PC-9 (cell line): ENCODE data around the gene ARHGEF17. TPM values are rescaled to one million over a fixed set of nuclear protein-coding genes. Genes with fewer than 3 reads are reported as not detected.

Source experiments
- BruUV-seq: library from RNA; stranded (reverse); fragments of 400-500 nt; replicated peaks from 2 replicates; lab custom pipeline; 2021; lab: Mats Ljungman, UMichigan
- CTCF ChIA-PET: fragments of 300-600 bp; sonication (Branson Sonifier 250); formaldehyde crosslinking; loops from one replicate; lab custom pipeline; 2022; ENCODE audit warnings: antibody characterized with exemption; lab: Charles Lee
- POLR2A ChIA-PET: fragments of 300-600 bp; sonication (Branson Sonifier 250); formaldehyde crosslinking; loops from one replicate; lab custom pipeline; 2022; ENCODE audit warnings: antibody characterized with exemption; ENCODE audit not compliant: unreplicated experiment; lab: Charles Lee
- DNase-seq, 2 experiments: peaks; one replicate each; pipeline versions ENCODE4 v3.0.0 to v3.0.0-alpha.2; 2015 to 2022; ENCODE audit warnings: mixed read lengths in 1 of 2
- H2AFZ ChIP-seq: fragments of 200-600 bp; sonication (generic); 2 replicates; pipeline ENCODE4 v1.8.1; 2017; ENCODE audit warnings: antibody characterized with exemption
- H3F3A ChIP-seq: fragments of 200-600 bp; sonication (generic); 2 replicates; pipeline ENCODE4 v1.8.1; 2017; ENCODE audit warnings: antibody characterized with exemption, mild to moderate bottlenecking, low read depth; ENCODE audit not compliant: insufficient read depth
- H3K27ac ChIP-seq: fragments of 200-600 bp; sonication (generic); 2 replicates; pipeline ENCODE4 v1.6.1; 2016; ENCODE audit warnings: mixed run types
- H3K27me3 ChIP-seq: fragments of 200-600 bp; sonication (generic); 2 replicates; pipeline ENCODE4 v1.6.1; 2016; ENCODE audit warnings: low read depth, mixed run types; ENCODE audit not compliant: insufficient read depth
- H3K36me3 ChIP-seq: fragments of 200-600 bp; sonication (generic); 2 replicates; pipeline ENCODE4 v1.6.1; 2016; ENCODE audit warnings: low read depth, mixed run types
- H3K4me1 ChIP-seq: fragments of 200-600 bp; sonication (generic); replicated peaks from 2 replicates; pipeline ENCODE4 v1.6.1; 2016; ENCODE audit warnings: mixed run types; ENCODE audit not compliant: insufficient read depth
- H3K4me2 ChIP-seq: fragments of 200-600 bp; sonication (generic); 2 replicates; pipeline ENCODE4 v1.6.1; 2017; ENCODE audit warnings: mixed run types
- H3K4me3 ChIP-seq: fragments of 200-600 bp; sonication (generic); 2 replicates; pipeline ENCODE4 v1.6.1; 2016; ENCODE audit warnings: mixed run types
- H3K79me2 ChIP-seq: fragments of 200-600 bp; sonication (generic); 2 replicates; pipeline ENCODE4 v1.6.1; 2017; ENCODE audit warnings: low read depth, mixed run types
- H3K9me2 ChIP-seq: fragments of 200-600 bp; sonication (generic); 2 replicates; pipeline ENCODE4 v1.8.1; 2017; ENCODE audit warnings: mild to moderate bottlenecking; ENCODE audit not compliant: insufficient read depth
- H3K9me3 ChIP-seq: fragments of 200-600 bp; sonication (generic); 2 replicates; pipeline ENCODE4 v1.8.1; 2016; ENCODE audit warnings: low read depth; ENCODE audit not compliant: insufficient read depth
- H4K20me1 ChIP-seq: fragments of 200-600 bp; sonication (generic); 2 replicates; pipeline ENCODE4 v1.8.1; 2017; ENCODE audit not compliant: insufficient read depth
- EZH2 ChIP-seq: fragments of 200-600 bp; sonication (generic); IDR thresholded peaks from 2 replicates; pipeline ENCODE4 v1.8.0; 2017; ENCODE audit warnings: antibody characterized with exemption, low read depth
- intact Hi-C: fragments of 100-400 bp; cut with micrococcal nuclease; formaldehyde crosslinking; loops from one replicate; pipeline ENCODE4 v1.10.0; 2022; ENCODE audit not compliant: unreplicated experiment
- total RNA-seq: library from RNA; stranded (reverse); gene quantifications from 2 replicates; pipeline ENCODE4 v1.2.3, GENCODE V29; 2021
- TF ChIP-seq, protein P1 (sequence below): fragments of 200-600 bp; sonication (generic); conservative IDR thresholded peaks from 2 replicates; pipeline ENCODE4 v1.6.1; 2017; ENCODE audit warnings: mixed run types, antibody characterized with exemption, mild to moderate bottlenecking, moderate library complexity

Gene ARHGEF17
- total RNA-seq, 1 experiment from 2014 or later: 56.9 TPM

DNA sequence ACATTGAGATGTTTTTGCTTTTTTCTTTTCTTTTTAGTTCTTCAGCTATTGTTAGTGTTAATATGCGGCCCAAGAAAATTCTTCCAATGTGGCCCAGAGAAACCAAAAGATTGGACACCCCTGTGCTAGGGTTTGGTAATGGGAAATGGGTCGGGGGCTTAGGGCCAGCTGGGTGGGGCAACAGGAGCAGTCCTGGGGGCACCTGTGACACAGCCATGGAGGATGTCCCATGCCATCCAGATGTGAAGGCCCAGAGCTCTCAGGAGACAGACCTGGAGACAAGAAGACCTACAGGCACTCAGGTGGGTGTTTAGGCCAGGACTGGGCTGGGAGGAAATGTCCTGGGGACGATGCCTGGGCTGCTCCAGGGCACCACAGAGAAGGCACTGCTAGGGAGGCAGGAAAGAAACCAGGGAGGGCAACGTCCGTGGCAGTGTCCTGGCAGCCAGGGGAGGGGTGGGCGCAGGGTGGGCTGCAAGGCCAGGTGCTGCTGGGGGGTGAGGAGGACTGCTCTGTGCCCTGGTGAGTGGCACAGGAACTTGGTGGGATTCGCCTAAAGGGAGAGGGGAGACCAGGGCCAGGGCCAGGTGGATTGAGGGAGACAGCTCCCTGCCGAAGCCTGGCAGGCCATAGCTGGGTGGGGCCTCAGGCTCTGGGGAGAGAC is 89.5 kb downstream of the ARHGEF17 start:
- POLR2A ChIA-PET: no interaction called here
- CTCF ChIA-PET: interaction anchor here (0.9 kb wide), 1 partner anchor 18 kb away, joined by 3 read pairs; no protein-coding TSS in a partner anchor
- H3K36me3 ChIP-seq: no peaks in the 10 kb centered on the region

GRCh38 chr11:73398132-73398526 is 90.1 kb downstream of the ARHGEF17 start:
- no TSS peak for BruUV-seq
- POLR2A ChIA-PET: no interaction called here
- intact Hi-C loops: no loop called here
- H3K4me3 ChIP-seq: no peak overlapping the region
- H3K27me3 ChIP-seq: no peaks in the 10 kb centered on the region
- no peak for DNase-seq
- CTCF ChIA-PET: no interaction called here
- H3F3A ChIP-seq: no peaks in the 10 kb centered on the region
- H3K79me2 ChIP-seq: no peaks in the 10 kb centered on the region
- no peaks in the 10 kb centered on the region for H3K9me2 ChIP-seq
- no peaks in the 10 kb centered on the region for H3K4me1 ChIP-seq
- H3K4me2 ChIP-seq: no peak overlapping the region
- H2AFZ ChIP-seq: no peak overlapping the region
- H3K36me3 ChIP-seq: no peaks in the 10 kb centered on the region
- H3K27ac ChIP-seq: no peak overlapping the region
- H3K9me3 ChIP-seq: no peaks in the 10 kb centered on the region
- no peaks in the 10 kb centered on the region; the same call in 1 of the 2 replicates for H4K20me1 ChIP-seq
- no peak for TF ChIP-seq EZH2
- TF ChIP-seq, protein P1, sequence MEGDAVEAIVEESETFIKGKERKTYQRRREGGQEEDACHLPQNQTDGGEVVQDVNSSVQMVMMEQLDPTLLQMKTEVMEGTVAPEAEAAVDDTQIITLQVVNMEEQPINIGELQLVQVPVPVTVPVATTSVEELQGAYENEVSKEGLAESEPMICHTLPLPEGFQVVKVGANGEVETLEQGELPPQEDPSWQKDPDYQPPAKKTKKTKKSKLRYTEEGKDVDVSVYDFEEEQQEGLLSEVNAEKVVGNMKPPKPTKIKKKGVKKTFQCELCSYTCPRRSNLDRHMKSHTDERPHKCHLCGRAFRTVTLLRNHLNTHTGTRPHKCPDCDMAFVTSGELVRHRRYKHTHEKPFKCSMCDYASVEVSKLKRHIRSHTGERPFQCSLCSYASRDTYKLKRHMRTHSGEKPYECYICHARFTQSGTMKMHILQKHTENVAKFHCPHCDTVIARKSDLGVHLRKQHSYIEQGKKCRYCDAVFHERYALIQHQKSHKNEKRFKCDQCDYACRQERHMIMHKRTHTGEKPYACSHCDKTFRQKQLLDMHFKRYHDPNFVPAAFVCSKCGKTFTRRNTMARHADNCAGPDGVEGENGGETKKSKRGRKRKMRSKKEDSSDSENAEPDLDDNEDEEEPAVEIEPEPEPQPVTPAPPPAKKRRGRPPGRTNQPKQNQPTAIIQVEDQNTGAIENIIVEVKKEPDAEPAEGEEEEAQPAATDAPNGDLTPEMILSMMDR: no peak

More for the DNA sequence above, 89.5 kb downstream of the ARHGEF17 start:
- DNase-seq: no peak
- no peaks in the 10 kb centered on the region; the same call in 1 of the 2 replicates for H4K20me1 ChIP-seq
- no peak overlapping the region for H3K4me3 ChIP-seq
- H3K9me3 ChIP-seq: no peaks in the 10 kb centered on the region
- no peaks in the 10 kb centered on the region for H3K27me3 ChIP-seq
- no peak for TF ChIP-seq EZH2
- TF ChIP-seq, protein P1: no peak
- no peak overlapping the region for H3K27ac ChIP-seq
- H3K4me1 ChIP-seq: no peaks in the 10 kb centered on the region
- H3K79me2 ChIP-seq: no peaks in the 10 kb centered on the region
- no peak overlapping the region for H2AFZ ChIP-seq
- intact Hi-C loops: no loop called here
- no peaks in the 10 kb centered on the region for H3K9me2 ChIP-seq
- H3K4me2 ChIP-seq: no peak overlapping the region
- BruUV-seq: no TSS peak
- H3F3A ChIP-seq: no peaks in the 10 kb centered on the region

DNA sequence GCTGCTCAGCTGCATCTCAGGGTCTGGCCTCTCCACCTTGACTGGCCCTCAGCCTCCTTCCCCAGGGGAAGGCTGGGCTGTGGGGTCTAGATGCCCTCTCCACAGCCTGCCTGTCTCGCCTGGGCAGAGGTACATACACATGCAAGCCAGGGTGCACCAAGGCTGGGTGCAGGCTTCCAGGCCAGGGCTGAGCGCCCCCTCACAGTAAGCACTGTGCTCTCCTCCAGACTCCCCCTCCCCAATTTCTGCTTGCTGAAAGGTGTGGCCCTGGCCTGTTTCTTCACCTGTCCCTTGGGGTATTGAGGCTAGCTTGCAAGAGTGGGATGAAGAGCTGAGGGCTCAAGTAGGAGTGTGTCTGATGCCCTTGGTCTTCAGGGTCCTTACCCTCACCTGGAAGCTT is 90.6 kb downstream of the ARHGEF17 start:
- intact Hi-C loops: no loop called here
- Histone ChIP-seq H3K4me1 (no peaks in the 10 kb centered on the region), H3K27me3 (no peaks in the 10 kb centered on the region), H3F3A (no peaks in the 10 kb centered on the region), H3K79me2 (no peaks in the 10 kb centered on the region), H3K9me3 (no peaks in the 10 kb centered on the region), H3K36me3 (no peaks in the 10 kb centered on the region), H2AFZ (no peak overlapping the region), H3K9me2 (no peaks in the 10 kb centered on the region), H4K20me1 (no peaks in the 10 kb centered on the region), H3K27ac (no peak overlapping the region), H3K4me3 (no peak overlapping the region), H3K4me2 (no peak overlapping the region)
- BruUV-seq: no TSS peak
- POLR2A ChIA-PET: no interaction called here
- CTCF ChIA-PET: interaction anchor here (0.6 kb wide), 1 partner anchor 8 kb away, joined by 4 read pairs; no protein-coding TSS in a partner anchor
- DNase-seq: no peak
- TF ChIP-seq, protein P1: no peak
- no peak for TF ChIP-seq EZH2
